Calu3 (cell line): ENCODE results near the gene STK40. TPM values are rescaled to one million over a fixed set of nuclear protein-coding genes. Genes with fewer than 3 reads are reported as not detected.

Experiments
- BruUV-seq: library from RNA; stranded (reverse); fragments of 400-500 nt; replicated peaks from 2 replicates; lab custom pipeline; 2021; lab: Mats Ljungman, UMichigan
- CTCF ChIA-PET: fragments of 300-600 bp; sonication (Branson Sonifier 250); formaldehyde crosslinking; loops from one replicate; lab custom pipeline; 2022; ENCODE audit warnings: antibody characterized with exemption; lab: Charles Lee
- DNase-seq: peaks from one replicate; pipeline ENCODE4 v3.0.0; 2022
- H3K27ac Mint-ChIP-seq: one replicate; pipeline ENCODE4 v1.8.0; 2022; ENCODE audit warnings: mixed read lengths; ENCODE audit not compliant: unreplicated experiment
- H3K27me3 Mint-ChIP-seq: one replicate; pipeline ENCODE4 v1.8.0; 2022; ENCODE audit warnings: mixed read lengths; ENCODE audit not compliant: unreplicated experiment
- H3K36me3 Mint-ChIP-seq: one replicate; pipeline ENCODE4 v1.8.0; 2022; ENCODE audit warnings: mild to moderate bottlenecking, moderate library complexity, mixed read lengths; ENCODE audit not compliant: insufficient read depth, unreplicated experiment
- H3K4me1 Mint-ChIP-seq: one replicate; pipeline ENCODE4 v1.8.0; 2022; ENCODE audit warnings: mild to moderate bottlenecking, low read depth, mixed read lengths; ENCODE audit not compliant: unreplicated experiment
- H3K4me3 Mint-ChIP-seq: one replicate; pipeline ENCODE4 v1.8.0; 2022; ENCODE audit warnings: mild to moderate bottlenecking, low read depth, moderate library complexity, mixed read lengths; ENCODE audit not compliant: unreplicated experiment
- H3K9me3 Mint-ChIP-seq: one replicate; pipeline ENCODE4 v1.8.0; 2022; ENCODE audit warnings: low read depth, mixed read lengths; ENCODE audit not compliant: unreplicated experiment
- intact Hi-C: fragments of 100-400 bp; cut with micrococcal nuclease; formaldehyde crosslinking; loops from one replicate; pipeline ENCODE4 v1.10.0; 2022; ENCODE audit not compliant: unreplicated experiment
- total RNA-seq: library from RNA; stranded (reverse); gene quantifications from 2 replicates; pipeline ENCODE4 v1.2.3, GENCODE V29; 2022
- TF ChIP-seq, protein P1 (sequence below): fragments of 200-600 bp; IDR thresholded peaks from one replicate; pipeline ENCODE4 v1.8.0; 2022; ENCODE audit warnings: antibody characterized with exemption; ENCODE audit not compliant: unreplicated experiment

The STK40 gene
- total RNA-seq, 1 experiment from 2014 or later, result 44.5 TPM

- peaks cover 36% of the 10 kb centered on the region for H3K4me1 Mint-ChIP-seq
- CTCF ChIA-PET, result interaction anchor here (0.6 to 3.4 kb wide), 6 partner anchors 10 to 217 kb away, joined by 3 to 22 read pairs (median 11); no protein-coding TSS in a partner anchor
- H3K36me3 Mint-ChIP-seq, result peaks cover 78% of the 10 kb centered on the region
- TF ChIP-seq, protein P1, sequence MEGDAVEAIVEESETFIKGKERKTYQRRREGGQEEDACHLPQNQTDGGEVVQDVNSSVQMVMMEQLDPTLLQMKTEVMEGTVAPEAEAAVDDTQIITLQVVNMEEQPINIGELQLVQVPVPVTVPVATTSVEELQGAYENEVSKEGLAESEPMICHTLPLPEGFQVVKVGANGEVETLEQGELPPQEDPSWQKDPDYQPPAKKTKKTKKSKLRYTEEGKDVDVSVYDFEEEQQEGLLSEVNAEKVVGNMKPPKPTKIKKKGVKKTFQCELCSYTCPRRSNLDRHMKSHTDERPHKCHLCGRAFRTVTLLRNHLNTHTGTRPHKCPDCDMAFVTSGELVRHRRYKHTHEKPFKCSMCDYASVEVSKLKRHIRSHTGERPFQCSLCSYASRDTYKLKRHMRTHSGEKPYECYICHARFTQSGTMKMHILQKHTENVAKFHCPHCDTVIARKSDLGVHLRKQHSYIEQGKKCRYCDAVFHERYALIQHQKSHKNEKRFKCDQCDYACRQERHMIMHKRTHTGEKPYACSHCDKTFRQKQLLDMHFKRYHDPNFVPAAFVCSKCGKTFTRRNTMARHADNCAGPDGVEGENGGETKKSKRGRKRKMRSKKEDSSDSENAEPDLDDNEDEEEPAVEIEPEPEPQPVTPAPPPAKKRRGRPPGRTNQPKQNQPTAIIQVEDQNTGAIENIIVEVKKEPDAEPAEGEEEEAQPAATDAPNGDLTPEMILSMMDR, result no peak
- no peaks in the 10 kb centered on the region for H3K27me3 Mint-ChIP-seq
- peak overlapping the region; percentile 92 for H3K27ac Mint-ChIP-seq
- peak; percentile 58 for DNase-seq
- H3K9me3 Mint-ChIP-seq, result no peaks in the 10 kb centered on the region
- H3K4me3 Mint-ChIP-seq, result peak overlapping the region; percentile 32
- BruUV-seq, result no TSS peak
- intact Hi-C loops, result no loop called here
Observed at GRCh38 chr1:36352125-36352909, 33.4 kb downstream of the STK40 start.

GRCh38 chr1:36351227-36351977 is 34.3 kb downstream of the STK40 start:
- H3K4me3 Mint-ChIP-seq, result peak overlapping the region; percentile 32
- TSS peak; percentile 30 for BruUV-seq
- TF ChIP-seq, protein P1, result no peak
- CTCF ChIA-PET, result interaction anchor here (0.9 to 3.4 kb wide), 6 partner anchors 9 to 216 kb away, joined by 5 to 22 read pairs (median 11); no protein-coding TSS in a partner anchor
- no peaks in the 10 kb centered on the region for H3K9me3 Mint-ChIP-seq
- no peaks in the 10 kb centered on the region for H3K27me3 Mint-ChIP-seq
- peaks cover 36% of the 10 kb centered on the region for H3K4me1 Mint-ChIP-seq
- intact Hi-C loops, result loop anchor here (2.0 kb wide), 2 partner anchors 17 to 69 kb away; no protein-coding TSS in a partner anchor
- peaks cover 81% of the 10 kb centered on the region for H3K36me3 Mint-ChIP-seq
- H3K27ac Mint-ChIP-seq, result peak overlapping the region; percentile 92
- peak; percentile 70 for DNase-seq

DNA sequence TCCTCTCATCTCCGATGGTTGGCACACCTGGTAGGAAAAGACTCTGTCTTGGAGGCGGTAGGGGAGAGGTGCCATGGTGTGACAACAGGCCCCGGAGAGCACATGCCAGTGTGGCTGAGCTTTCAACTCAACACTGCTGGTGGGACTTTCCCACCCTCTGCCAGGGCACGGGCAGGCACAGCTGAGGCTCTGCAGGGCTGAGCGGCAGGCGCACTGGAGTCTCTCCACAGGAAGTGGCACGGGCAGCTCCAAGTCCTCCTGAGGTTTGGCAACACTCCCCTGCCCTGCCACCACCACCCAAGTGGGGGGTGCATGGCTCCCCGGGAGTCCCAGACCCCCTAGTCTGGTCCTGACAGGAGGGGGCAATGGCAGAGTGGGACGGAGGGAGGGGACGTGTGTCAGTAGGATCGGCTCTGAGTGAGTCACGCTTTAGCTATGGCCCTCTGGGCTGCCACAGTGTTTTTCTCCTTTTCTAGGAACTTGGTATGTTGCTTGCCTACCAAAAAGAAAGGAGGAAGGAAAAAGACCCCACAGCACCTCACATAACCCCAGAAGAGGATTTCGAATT is 35.0 kb downstream of the STK40 start:
- TF ChIP-seq, protein P1, result no peak
- Mint-ChIP-seq H3K9me3 (no peaks in the 10 kb centered on the region), H3K27ac (peak overlapping the region; percentile 92), H3K27me3 (no peaks in the 10 kb centered on the region), H3K4me3 (peak overlapping the region; percentile 32), H3K36me3 (peaks cover 79% of the 10 kb centered on the region), H3K4me1 (peaks cover 36% of the 10 kb centered on the region)
- peak; percentile 76 for DNase-seq
- no TSS peak for BruUV-seq
- CTCF ChIA-PET, result interaction anchor here (0.9 to 3.4 kb wide), 5 partner anchors 9 to 216 kb away, joined by 5 to 22 read pairs (median 10); no protein-coding TSS in a partner anchor
- intact Hi-C loops, result loop anchor here (2.0 kb wide), 2 partner anchors 18 to 70 kb away; no protein-coding TSS in a partner anchor

DNA sequence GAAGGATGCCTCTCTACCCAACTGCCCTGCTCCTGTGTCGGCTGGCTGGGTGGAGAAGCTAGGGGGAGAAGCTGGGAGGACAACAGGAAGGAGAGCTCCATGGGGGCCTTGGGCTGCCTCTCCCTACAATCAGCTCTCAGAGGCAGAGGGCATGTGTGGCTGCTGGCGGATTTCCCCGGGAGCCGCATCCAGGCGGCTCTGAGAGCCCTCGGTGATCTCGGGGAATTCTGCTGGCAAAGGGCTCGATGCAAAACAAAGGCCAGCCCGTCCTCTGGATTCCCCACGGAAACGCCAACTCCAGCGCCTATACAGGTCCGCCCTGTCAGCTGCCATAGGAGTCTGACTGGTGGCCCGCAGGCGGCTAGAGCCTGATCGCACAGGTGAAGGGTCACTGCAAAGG is 35.9 kb downstream of the STK40 start:
- intact Hi-C loops, result loop anchor here (2.0 kb wide), 2 partner anchors 19 to 71 kb away; no protein-coding TSS in a partner anchor
- Mint-ChIP-seq H3K4me1 (peaks cover 30% of the 10 kb centered on the region), H3K4me3 (no peak overlapping the region), H3K27ac (no peak overlapping the region), H3K27me3 (no peaks in the 10 kb centered on the region), H3K36me3 (peaks cover 82% of the 10 kb centered on the region), H3K9me3 (no peaks in the 10 kb centered on the region)
- no peak for DNase-seq
- CTCF ChIA-PET, result interaction anchor here (0.6 to 3.4 kb wide), 2 partner anchors 37 to 185 kb away, joined by 3 to 12 read pairs; no protein-coding TSS in a partner anchor
- TF ChIP-seq, protein P1, result no peak
- BruUV-seq, result no TSS peak
